ENCODE data around the gene ANXA2. TPM values are rescaled to one million over a fixed set of nuclear protein-coding genes. Genes with fewer than 3 reads are reported as not detected.

The ANXA2 gene
- total RNA-seq, 2 donors from 2014 or later, result 355 to 392 TPM

DNA sequence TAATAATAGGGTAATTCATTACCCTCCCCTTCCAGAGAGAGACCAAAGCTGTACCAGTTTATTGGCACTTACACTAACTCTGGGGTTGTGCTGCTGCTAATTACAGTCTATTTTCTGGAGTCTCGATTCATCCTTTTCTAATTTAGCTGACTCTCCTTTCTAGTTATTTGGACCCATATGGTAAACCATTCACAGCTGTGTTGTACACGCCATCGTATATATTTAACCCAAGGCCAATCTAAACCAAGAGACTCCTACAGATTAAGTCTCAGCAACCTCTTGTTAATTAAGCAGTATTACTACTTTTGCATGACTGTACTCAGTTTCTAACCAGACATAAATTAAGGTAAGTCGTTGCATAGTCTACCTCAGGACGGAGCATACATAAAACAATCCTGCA is 22.5 kb downstream of the ANXA2 start:
- Histone ChIP-seq H3K36me3 (ENCODE audit: control insufficient read depth, insufficient read depth, low read length) (peaks cover 80% of the 10 kb centered on the region), H3K4me3 (ENCODE audit: low read length) (peak overlapping the region; percentile 19), H3K9me3 (ENCODE audit: control insufficient read depth, low read length) (no peaks in the 10 kb centered on the region), H3K4me1 (ENCODE audit: control insufficient read depth, insufficient read depth, low read length) (peaks cover 26% of the 10 kb centered on the region), H3K27me3 (ENCODE audit: control insufficient read depth, insufficient read depth, low read length, poor library complexity, severe bottlenecking) (no peaks in the 10 kb centered on the region), H3K27ac (ENCODE audit: low read depth, low read length) (peak overlapping the region; percentile 79), H3K9ac (ENCODE audit: extremely low read depth, low read length, poor library complexity, severe bottlenecking) (peak overlapping the region; percentile 39)
- Mint-ChIP-seq H3K27ac (peak overlapping the region; percentile 15), H3K27me3 (ENCODE audit: insufficient read depth) (peaks cover 40% of the 10 kb centered on the region), H3K36me3 (ENCODE audit: low read depth) (peaks cover 67% of the 10 kb centered on the region), H3K9me3 (no peaks in the 10 kb centered on the region), H3K4me3 (no peak overlapping the region), H3K4me1 (peaks cover 47% of the 10 kb centered on the region)
- WGBS, 2 experiments (ENCODE audit: insufficient coverage in 1 of 2, insufficient read length in 1 of 2), result 91 to 93% methylated on average over 4 to 5 of the region's 5 CpGs
- peak; percentile 4 for DNase-seq
- TF ChIP-seq, protein P1, sequence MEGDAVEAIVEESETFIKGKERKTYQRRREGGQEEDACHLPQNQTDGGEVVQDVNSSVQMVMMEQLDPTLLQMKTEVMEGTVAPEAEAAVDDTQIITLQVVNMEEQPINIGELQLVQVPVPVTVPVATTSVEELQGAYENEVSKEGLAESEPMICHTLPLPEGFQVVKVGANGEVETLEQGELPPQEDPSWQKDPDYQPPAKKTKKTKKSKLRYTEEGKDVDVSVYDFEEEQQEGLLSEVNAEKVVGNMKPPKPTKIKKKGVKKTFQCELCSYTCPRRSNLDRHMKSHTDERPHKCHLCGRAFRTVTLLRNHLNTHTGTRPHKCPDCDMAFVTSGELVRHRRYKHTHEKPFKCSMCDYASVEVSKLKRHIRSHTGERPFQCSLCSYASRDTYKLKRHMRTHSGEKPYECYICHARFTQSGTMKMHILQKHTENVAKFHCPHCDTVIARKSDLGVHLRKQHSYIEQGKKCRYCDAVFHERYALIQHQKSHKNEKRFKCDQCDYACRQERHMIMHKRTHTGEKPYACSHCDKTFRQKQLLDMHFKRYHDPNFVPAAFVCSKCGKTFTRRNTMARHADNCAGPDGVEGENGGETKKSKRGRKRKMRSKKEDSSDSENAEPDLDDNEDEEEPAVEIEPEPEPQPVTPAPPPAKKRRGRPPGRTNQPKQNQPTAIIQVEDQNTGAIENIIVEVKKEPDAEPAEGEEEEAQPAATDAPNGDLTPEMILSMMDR (conservative IDR thresholded peaks at IDR 0.05), result no peak

DNA sequence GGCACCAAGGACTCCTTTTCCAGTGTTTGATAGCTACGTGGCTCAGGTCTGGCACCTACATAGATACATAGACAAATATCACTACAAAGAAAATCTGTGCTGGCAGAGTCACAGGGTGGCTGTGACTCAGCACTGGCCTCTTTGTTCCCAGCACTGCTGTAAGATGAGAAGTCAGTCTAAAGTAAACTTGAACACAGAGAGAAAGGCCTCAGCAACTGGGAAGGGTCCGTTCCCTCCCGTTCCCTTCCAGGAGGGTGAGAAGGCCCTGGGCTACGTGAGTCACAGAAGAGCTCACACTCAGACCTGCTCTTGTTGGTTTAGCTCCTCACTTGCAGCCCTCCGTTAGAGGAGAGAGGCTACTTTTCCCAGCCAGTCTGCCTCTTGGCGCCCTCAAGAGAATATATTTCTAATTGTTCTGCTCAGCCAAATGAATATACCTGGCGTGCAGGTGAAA is 23.1 kb downstream of the ANXA2 start:
- Histone ChIP-seq H3K4me1 (ENCODE audit: control insufficient read depth, insufficient read depth, low read length) (peaks cover 26% of the 10 kb centered on the region), H3K9me3 (ENCODE audit: control insufficient read depth, low read length) (no peaks in the 10 kb centered on the region), H3K9ac (ENCODE audit: extremely low read depth, low read length, poor library complexity, severe bottlenecking) (peak overlapping the region; percentile 39), H3K36me3 (ENCODE audit: control insufficient read depth, insufficient read depth, low read length) (peaks cover 80% of the 10 kb centered on the region), H3K27me3 (ENCODE audit: control insufficient read depth, insufficient read depth, low read length, poor library complexity, severe bottlenecking) (no peaks in the 10 kb centered on the region), H3K27ac (ENCODE audit: low read depth, low read length) (peak overlapping the region; percentile 79), H3K4me3 (ENCODE audit: low read length) (peak overlapping the region; percentile 19)
- H3K27ac Mint-ChIP-seq, result peak overlapping the region; percentile 53
- H3K4me1 Mint-ChIP-seq, result peaks cover 53% of the 10 kb centered on the region
- peak; percentile 81 for DNase-seq
- TF ChIP-seq, protein P1 (conservative IDR thresholded peaks at IDR 0.05), result no peak
- no peaks in the 10 kb centered on the region for H3K9me3 Mint-ChIP-seq
- no peak overlapping the region for H3K4me3 Mint-ChIP-seq
- H3K36me3 Mint-ChIP-seq (ENCODE audit: low read depth), result peaks cover 63% of the 10 kb centered on the region
- peaks cover 46% of the 10 kb centered on the region for H3K27me3 Mint-ChIP-seq (ENCODE audit: insufficient read depth)
- 40 to 54% methylated on average over 4 to 7 of the region's 7 CpGs for WGBS, 2 experiments (ENCODE audit: insufficient coverage in 1 of 2, insufficient read length in 1 of 2)

- H3K4me1 ChIP-seq (ENCODE audit: control insufficient read depth, insufficient read depth, low read length), result peaks cover 26% of the 10 kb centered on the region
Measured at GRCh38 chr15:60374209-60374608, 23.6 kb downstream of the ANXA2 start.

More at GRCh38 chr15:60374209-60374608, 23.6 kb downstream of the ANXA2 start:
- Histone ChIP-seq H3K27me3 (ENCODE audit: control insufficient read depth, insufficient read depth, low read length, poor library complexity, severe bottlenecking) (no peaks in the 10 kb centered on the region), H3K36me3 (ENCODE audit: control insufficient read depth, insufficient read depth, low read length) (peaks cover 76% of the 10 kb centered on the region), H3K4me3 (ENCODE audit: low read length) (no peak overlapping the region), H3K27ac (ENCODE audit: low read depth, low read length) (peak overlapping the region; percentile 79), H3K9me3 (ENCODE audit: control insufficient read depth, low read length) (no peaks in the 10 kb centered on the region), H3K9ac (ENCODE audit: extremely low read depth, low read length, poor library complexity, severe bottlenecking) (peak overlapping the region; percentile 39)
- Mint-ChIP-seq H3K27me3 (ENCODE audit: insufficient read depth) (peaks cover 50% of the 10 kb centered on the region), H3K4me1 (peaks cover 58% of the 10 kb centered on the region), H3K4me3 (no peak overlapping the region), H3K9me3 (no peaks in the 10 kb centered on the region), H3K36me3 (ENCODE audit: low read depth) (peaks cover 61% of the 10 kb centered on the region), H3K27ac (peak overlapping the region; percentile 53)
- DNase-seq, result no peak
- TF ChIP-seq, protein P1 (conservative IDR thresholded peaks at IDR 0.05), result no peak
- WGBS, 2 experiments (ENCODE audit: insufficient coverage in 1 of 2, insufficient read length in 1 of 2), result 88% methylated on average over 4 of the region's 4 CpGs

All from endodermal cell (in vitro differentiated cells).